Subcutaneous adipose tissue (tissue), 4 donors: ENCODE results near the gene COX20. TPM values are rescaled to one million over a fixed set of nuclear protein-coding genes. Genes with fewer than 3 reads are reported as not detected.

Experiments used
- total RNA-seq, 4 donors: library from RNA; depleted of rRNA; stranded (reverse); fragments of >200 nt; gene quantifications; one replicate each; pipeline ENCODE4 v1.1.0, GENCODE V29; 2016
- TF ChIP-seq, protein P1 (sequence below): fragments of 450-650 bp; IDR thresholded peaks from one replicate; pipeline ENCODE4 v1.5.1; 2016; ENCODE audit warnings: low read depth, mild to moderate bottlenecking, control low read depth, antibody characterized with exemption, moderate library complexity

Gene COX20
- total RNA-seq, 4 donors from 2014 or later = 25.8 to 55.1 (median 31.1) TPM

DNA sequence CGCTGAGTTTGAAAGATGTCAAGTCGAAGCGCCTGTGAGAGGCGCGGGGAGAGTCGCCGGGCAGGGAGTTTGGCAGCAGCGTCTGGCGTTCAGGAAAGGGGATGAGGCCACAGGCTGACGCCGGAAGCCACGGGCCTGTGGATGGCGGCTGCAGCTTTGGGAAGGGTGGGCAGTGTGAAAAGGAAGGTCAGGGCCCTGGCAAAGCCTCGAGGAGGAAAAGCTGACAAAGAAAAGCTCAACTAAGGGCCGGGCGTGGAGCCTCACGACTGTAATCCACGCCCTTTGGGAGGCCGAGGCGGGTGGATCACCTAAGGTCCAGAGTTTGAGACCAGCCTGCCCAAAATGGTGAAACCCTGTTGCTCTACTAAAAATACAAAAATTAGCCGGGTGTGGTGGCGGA, 25.2 kb upstream of the COX20 start:
- TF ChIP-seq, protein P1, sequence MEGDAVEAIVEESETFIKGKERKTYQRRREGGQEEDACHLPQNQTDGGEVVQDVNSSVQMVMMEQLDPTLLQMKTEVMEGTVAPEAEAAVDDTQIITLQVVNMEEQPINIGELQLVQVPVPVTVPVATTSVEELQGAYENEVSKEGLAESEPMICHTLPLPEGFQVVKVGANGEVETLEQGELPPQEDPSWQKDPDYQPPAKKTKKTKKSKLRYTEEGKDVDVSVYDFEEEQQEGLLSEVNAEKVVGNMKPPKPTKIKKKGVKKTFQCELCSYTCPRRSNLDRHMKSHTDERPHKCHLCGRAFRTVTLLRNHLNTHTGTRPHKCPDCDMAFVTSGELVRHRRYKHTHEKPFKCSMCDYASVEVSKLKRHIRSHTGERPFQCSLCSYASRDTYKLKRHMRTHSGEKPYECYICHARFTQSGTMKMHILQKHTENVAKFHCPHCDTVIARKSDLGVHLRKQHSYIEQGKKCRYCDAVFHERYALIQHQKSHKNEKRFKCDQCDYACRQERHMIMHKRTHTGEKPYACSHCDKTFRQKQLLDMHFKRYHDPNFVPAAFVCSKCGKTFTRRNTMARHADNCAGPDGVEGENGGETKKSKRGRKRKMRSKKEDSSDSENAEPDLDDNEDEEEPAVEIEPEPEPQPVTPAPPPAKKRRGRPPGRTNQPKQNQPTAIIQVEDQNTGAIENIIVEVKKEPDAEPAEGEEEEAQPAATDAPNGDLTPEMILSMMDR = no peak

DNA sequence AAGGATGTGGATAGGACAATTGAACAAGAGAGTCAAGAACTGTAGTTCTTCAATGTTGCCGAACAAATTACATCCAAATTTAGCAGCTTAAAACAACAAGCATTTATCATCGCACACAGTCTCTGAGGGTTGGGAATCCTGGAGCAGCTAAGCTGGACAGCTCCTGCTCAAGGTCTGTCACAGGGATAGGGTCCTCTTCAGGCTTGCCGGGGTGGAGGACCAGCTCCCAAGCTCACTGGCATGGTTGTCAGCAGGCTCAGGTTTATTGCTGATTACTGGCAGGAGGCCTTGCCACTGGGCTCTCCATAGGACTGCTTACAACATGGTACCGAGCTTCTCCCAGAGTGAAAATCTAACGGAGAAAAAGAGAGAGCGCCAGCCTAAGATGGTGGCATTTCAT, 22.1 kb upstream of the COX20 start:
- TF ChIP-seq, protein P1 = no peak

DNA sequence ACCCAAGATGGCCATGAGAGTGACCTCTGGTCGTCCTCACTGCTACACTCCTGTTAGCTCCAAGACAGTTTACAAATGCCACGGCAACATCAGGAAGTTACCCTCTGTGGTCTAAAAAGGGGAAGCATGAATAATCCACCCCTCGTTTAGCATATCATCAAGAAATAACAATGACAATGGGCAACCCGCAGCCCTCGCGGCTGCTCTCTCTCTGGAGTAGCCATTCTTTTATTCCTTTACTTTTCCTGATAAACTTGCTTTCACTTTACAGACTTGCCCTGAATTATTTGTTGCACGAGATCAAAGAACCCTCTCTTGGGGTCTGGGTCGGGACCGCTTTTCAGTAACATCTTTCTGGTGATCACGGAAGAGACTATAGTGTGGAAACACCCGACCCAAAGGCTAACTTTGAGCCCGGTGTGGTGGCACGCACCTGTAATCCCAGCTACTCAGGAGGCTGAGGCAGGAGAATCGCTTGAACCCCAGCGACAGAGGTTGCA, 19.8 kb upstream of the COX20 start:
- TF ChIP-seq, protein P1 = no peak

DNA sequence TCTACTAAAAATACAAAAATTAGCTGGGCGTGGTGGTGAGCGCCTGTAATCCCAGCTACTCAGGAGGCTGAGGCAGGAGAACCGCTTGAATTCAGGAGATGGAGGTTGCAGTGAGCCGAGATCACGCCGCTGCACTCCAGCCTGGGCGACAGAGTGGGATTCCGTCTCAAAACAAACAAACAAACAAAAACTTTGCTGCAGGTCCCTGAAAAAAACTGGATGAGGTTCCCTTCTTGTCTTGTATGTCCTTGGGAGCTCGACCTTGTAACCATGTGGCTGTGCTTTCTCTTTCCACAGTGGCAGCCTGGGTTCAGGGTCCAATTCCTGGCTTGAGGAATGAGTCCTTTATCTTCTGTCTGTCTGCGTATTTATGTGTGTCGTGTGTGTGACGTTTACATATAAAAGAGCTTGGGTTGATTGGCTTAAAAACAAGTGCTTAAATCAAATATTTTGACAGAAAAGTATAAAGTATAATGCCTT, 18.0 kb upstream of the COX20 start:
- TF ChIP-seq, protein P1 = no peak

DNA sequence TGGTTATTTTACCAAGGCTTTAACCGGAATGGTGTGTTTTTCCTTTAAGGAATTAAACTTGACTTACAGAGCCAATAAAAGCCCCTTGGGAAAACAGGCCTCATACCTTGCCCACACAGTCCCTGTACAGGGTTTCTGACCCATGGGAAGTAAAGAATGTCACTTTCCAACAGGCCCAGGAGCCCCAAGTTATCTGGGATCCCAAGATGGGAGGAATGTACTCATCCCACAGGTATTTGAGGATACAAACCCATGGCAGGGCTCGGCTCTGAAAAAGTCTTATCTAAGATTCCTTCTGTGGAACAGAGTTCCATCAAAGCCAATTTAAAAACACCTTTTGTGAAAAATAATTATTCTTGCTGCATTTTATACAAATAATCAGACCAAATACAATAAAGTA, 15.3 kb upstream of the COX20 start:
- TF ChIP-seq, protein P1 = no peak

DNA sequence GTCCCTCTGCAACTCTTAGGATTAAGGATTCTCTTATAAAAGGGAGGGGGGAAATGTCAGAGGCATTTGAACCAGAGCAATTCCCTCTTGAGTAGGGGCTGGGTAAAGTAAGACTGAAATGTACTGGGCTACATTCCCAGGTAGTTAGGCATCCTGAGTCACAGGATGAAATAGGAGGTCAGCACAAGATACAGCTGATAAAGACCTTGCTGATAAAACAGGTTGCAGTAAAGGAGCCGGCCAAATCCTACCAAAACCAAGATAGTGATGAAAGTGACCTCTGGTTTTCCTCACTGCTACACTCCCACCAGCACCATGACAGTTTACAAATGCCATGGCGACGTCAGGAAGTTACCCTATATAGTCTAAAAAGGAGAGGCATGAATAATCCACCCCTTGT, 14.3 kb upstream of the COX20 start:
- TF ChIP-seq, protein P1 = no peak

DNA sequence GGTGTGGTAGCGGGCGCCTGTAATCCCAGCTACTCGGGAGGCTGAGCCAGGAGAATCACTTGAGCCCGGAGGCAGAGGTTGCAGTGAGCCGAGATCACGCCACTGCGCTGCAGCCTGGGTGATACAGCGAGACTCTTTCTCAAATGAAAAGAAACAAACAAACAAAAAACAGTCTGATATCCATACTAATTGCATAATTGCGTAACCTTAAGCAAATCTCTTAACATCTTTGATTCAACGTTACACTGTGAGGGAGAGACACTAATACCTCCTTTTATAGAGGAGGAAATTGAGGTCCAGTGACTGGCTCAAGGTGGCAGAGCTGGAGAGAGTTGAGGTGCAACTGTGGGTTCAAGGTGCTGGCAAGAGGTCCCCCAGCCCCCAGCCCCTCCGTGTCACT, 12.6 kb upstream of the COX20 start:
- TF ChIP-seq, protein P1 = no peak
